ENCODE data around the gene DGKB. TPM values are rescaled to one million over a fixed set of nuclear protein-coding genes. Genes with fewer than 3 reads are reported as not detected.

The DGKB gene
- total and polyA plus RNA-seq, 7 experiments from 2014 or later: not detected

GRCh38 chr7:14818871-14819270 lies 83.7 kb downstream of the DGKB start:
- POLR2A ChIA-PET: no interaction called here
- H3K27me3 Mint-ChIP-seq: no peaks in the 10 kb centered on the region
- H3K9me3 ChIP-seq (ENCODE audit: control insufficient read depth in 2 of 3, low read length in 3 of 3): no peaks in the 10 kb centered on the region
- no peak overlapping the region for H3K4me3 ChIP-seq (ENCODE audit: low read length)
- peaks cover 0 to 11% (median 2%) of the 10 kb centered on the region in 11 donors for H3K9me3 Mint-ChIP-seq
- DNase-seq (no peak), ATAC-seq (no peak)
- H3K27ac Mint-ChIP-seq: no peak overlapping the region
- intact Hi-C loops (cut with micrococcal nuclease): no loop called here
- H3K4me3 Mint-ChIP-seq: no peak overlapping the region
- no peaks in the 10 kb centered on the region for H3K27me3 ChIP-seq (ENCODE audit: control insufficient read depth in 2 of 2, insufficient read depth in 2 of 2, low read length in 2 of 2)
- CTCF ChIA-PET: no interaction called here
- no peaks in the 10 kb centered on the region for H3K36me3 ChIP-seq (ENCODE audit: control insufficient read depth in 2 of 3, insufficient read depth in 3 of 3, low read length in 3 of 3)
- H3K4me1 ChIP-seq (ENCODE audit: control insufficient read depth in 2 of 2, insufficient read depth in 2 of 2, low read length in 2 of 2): no peaks in the 10 kb centered on the region
- H3K36me3 Mint-ChIP-seq: no peaks in the 10 kb centered on the region
- no peak overlapping the region for H3K27ac ChIP-seq (ENCODE audit: low read depth, low read length)
- no peaks in the 10 kb centered on the region for H3K4me1 Mint-ChIP-seq

DNA sequence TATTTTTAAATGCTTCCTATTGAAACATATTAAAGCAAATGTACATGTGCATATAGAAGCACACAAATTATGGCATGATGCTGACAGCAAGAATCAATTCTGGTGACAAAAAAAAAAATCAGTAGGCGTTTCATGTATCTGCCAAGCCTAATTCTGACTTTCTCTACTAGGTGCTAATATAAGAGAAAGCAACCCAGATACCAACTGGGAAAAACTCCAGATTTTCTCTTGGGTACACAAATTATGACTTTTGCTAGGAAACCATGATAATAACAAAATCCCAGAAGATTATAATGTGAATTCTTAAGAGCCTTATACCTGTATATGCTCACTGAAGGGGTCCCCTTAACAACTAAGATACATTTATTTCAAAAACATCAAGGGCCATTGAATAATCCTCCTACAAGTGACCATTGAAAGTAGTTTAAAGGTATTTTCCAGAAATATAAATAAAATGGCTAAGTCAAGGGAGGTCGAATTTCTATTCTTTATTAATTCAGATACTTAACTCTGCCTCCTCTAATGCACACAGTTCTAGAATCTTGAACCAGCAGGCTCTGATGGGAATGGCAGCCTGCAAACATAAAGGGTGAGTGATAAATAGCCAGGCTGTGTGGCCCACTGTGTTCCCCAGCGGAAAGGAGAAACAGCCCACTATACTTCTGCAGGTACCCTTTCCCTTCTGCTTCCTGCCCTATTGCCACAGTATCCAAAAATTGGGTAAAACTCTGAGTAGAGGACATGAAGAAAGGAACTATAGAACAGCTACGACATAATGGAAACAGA lies 84.5 kb downstream of the DGKB start:
- ATAC-seq: no peak
- POLR2A ChIA-PET: no interaction called here

GRCh38 chr7:14807507-14807906 lies 95.0 kb downstream of the DGKB start:
- peaks cover 0 to 8% (median 0%) of the 10 kb centered on the region in 11 donors for H3K9me3 Mint-ChIP-seq
- no peaks in the 10 kb centered on the region for H3K36me3 Mint-ChIP-seq
- H3K9me3 ChIP-seq (ENCODE audit: control insufficient read depth in 2 of 3, low read length in 3 of 3): no peaks in the 10 kb centered on the region
- no peak overlapping the region for H3K4me3 ChIP-seq (ENCODE audit: low read length)
- no peak overlapping the region for H3K27ac Mint-ChIP-seq
- ATAC-seq: no peak
- no peak for DNase-seq
- POLR2A ChIA-PET: no interaction called here
- H3K36me3 ChIP-seq (ENCODE audit: control insufficient read depth in 2 of 3, insufficient read depth in 3 of 3, low read length in 3 of 3): no peaks in the 10 kb centered on the region
- CTCF ChIA-PET: no interaction called here
- no peaks in the 10 kb centered on the region for H3K4me1 ChIP-seq (ENCODE audit: control insufficient read depth in 2 of 2, insufficient read depth in 2 of 2, low read length in 2 of 2)
- intact Hi-C loops (cut with micrococcal nuclease): no loop called here
- no peaks in the 10 kb centered on the region for H3K4me1 Mint-ChIP-seq
- no peaks in the 10 kb centered on the region for H3K27me3 ChIP-seq (ENCODE audit: control insufficient read depth in 2 of 2, insufficient read depth in 2 of 2, low read length in 2 of 2)
- no peaks in the 10 kb centered on the region for H3K27me3 Mint-ChIP-seq
- no peak overlapping the region for H3K4me3 Mint-ChIP-seq
- H3K27ac ChIP-seq (ENCODE audit: low read depth, low read length): no peak overlapping the region

More for the DNA sequence above, 84.5 kb downstream of the DGKB start:
- no peak overlapping the region for H3K4me3 Mint-ChIP-seq
- no peaks in the 10 kb centered on the region for H3K4me1 ChIP-seq (ENCODE audit: control insufficient read depth in 2 of 2, insufficient read depth in 2 of 2, low read length in 2 of 2)
- no peaks in the 10 kb centered on the region for H3K36me3 Mint-ChIP-seq
- H3K27me3 Mint-ChIP-seq: no peaks in the 10 kb centered on the region
- no peaks in the 10 kb centered on the region for H3K36me3 ChIP-seq (ENCODE audit: control insufficient read depth in 2 of 3, insufficient read depth in 3 of 3, low read length in 3 of 3)
- H3K4me1 Mint-ChIP-seq: no peaks in the 10 kb centered on the region
- H3K9me3 ChIP-seq (ENCODE audit: control insufficient read depth in 2 of 3, low read length in 3 of 3): no peaks in the 10 kb centered on the region
- H3K4me3 ChIP-seq (ENCODE audit: low read length): no peak overlapping the region
- peaks cover 0 to 12% (median 2%) of the 10 kb centered on the region in 11 donors for H3K9me3 Mint-ChIP-seq
- H3K27me3 ChIP-seq (ENCODE audit: control insufficient read depth in 2 of 2, insufficient read depth in 2 of 2, low read length in 2 of 2): no peaks in the 10 kb centered on the region
- H3K27ac ChIP-seq (ENCODE audit: low read depth, low read length): no peak overlapping the region
- intact Hi-C loops (cut with micrococcal nuclease): no loop called here
- DNase-seq: no peak
- no peak overlapping the region for H3K27ac Mint-ChIP-seq
- CTCF ChIA-PET: no interaction called here

DNA sequence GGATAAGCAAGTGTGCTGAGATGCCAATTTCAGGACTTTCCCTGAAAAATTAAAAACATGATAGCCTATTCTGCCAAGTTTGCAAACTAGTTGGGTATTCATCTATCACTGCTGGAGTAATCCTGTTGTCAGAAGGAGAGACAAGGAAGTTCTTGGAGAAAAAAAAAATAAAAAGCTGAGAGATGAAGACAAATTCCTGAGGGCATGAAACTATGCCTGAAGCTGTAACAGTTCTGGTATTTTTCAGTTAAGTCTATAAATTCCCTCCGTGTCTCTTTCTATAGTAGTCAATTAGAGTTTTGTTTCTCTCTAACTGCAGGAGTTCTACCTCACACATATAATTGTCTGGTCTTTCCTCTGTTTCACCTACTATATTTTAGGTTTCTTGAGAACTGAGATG lies 95.7 kb downstream of the DGKB start:
- CTCF ChIA-PET: no interaction called here

DNA sequence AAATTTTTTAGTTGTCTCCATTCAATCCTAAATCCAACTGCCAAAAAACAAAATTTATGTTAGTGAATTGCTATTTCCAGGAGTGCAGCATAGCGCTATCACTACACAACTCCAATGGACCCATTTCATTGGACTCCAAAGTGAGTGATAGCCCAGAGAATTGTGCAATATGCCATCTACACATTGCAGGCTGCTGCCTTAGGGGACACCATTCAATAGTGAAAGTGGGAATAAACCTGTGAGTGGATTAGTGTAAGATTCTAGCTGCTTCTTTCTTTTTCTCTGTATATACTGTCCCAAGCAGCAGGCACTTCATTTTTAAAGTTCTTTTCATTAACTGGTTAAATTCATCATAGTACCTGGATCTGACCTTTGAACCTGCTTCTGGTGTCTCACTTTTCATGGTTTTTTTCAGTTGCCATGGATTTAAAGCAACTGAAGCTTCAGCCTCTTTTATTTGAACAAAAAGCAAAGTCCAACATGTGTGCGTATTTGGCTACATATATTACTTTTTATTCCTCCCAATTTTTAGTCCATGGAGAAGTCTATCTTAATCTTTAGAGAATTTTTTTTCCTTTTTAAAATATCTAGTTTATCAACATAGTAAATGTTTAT lies 97.3 kb downstream of the DGKB start:
- DNase-seq (no peak), ATAC-seq (no peak)
- H3K36me3 ChIP-seq (ENCODE audit: control insufficient read depth in 2 of 3, insufficient read depth in 3 of 3, low read length in 3 of 3): no peaks in the 10 kb centered on the region
- Mint-ChIP-seq H3K9me3 (peaks cover 0 to 6% (median 0%) of the 10 kb centered on the region in 11 donors), H3K27me3 (no peaks in the 10 kb centered on the region), H3K27ac (no peak overlapping the region), H3K4me1 (no peaks in the 10 kb centered on the region), H3K36me3 (no peaks in the 10 kb centered on the region), H3K4me3 (no peak overlapping the region)
- H3K9me3 ChIP-seq (ENCODE audit: control insufficient read depth in 2 of 3, low read length in 3 of 3): no peaks in the 10 kb centered on the region
- H3K4me3 ChIP-seq (ENCODE audit: low read length): no peak overlapping the region
- ChIA-PET CTCF (no interaction called here), POLR2A (no interaction called here)
- no peaks in the 10 kb centered on the region for H3K4me1 ChIP-seq (ENCODE audit: control insufficient read depth in 2 of 2, insufficient read depth in 2 of 2, low read length in 2 of 2)
- H3K27ac ChIP-seq (ENCODE audit: low read depth, low read length): no peak overlapping the region
- H3K27me3 ChIP-seq (ENCODE audit: control insufficient read depth in 2 of 2, insufficient read depth in 2 of 2, low read length in 2 of 2): no peaks in the 10 kb centered on the region
- intact Hi-C loops (cut with micrococcal nuclease): no loop called here

More for the DNA sequence above, 95.7 kb downstream of the DGKB start:
- H3K36me3 ChIP-seq (ENCODE audit: control insufficient read depth in 2 of 3, insufficient read depth in 3 of 3, low read length in 3 of 3): no peaks in the 10 kb centered on the region
- Mint-ChIP-seq H3K4me3 (no peak overlapping the region), H3K9me3 (peaks cover 0 to 6% (median 0%) of the 10 kb centered on the region in 11 donors), H3K4me1 (no peaks in the 10 kb centered on the region), H3K36me3 (no peaks in the 10 kb centered on the region), H3K27me3 (no peaks in the 10 kb centered on the region), H3K27ac (no peak overlapping the region)
- DNase-seq: no peak
- H3K9me3 ChIP-seq (ENCODE audit: control insufficient read depth in 2 of 3, low read length in 3 of 3): no peaks in the 10 kb centered on the region
- no peak for ATAC-seq
- no peak overlapping the region for H3K27ac ChIP-seq (ENCODE audit: low read depth, low read length)
- POLR2A ChIA-PET: no interaction called here
- H3K4me1 ChIP-seq (ENCODE audit: control insufficient read depth in 2 of 2, insufficient read depth in 2 of 2, low read length in 2 of 2): no peaks in the 10 kb centered on the region
- H3K27me3 ChIP-seq (ENCODE audit: control insufficient read depth in 2 of 2, insufficient read depth in 2 of 2, low read length in 2 of 2): no peaks in the 10 kb centered on the region
- intact Hi-C loops (cut with micrococcal nuclease): no loop called here
- no peak overlapping the region for H3K4me3 ChIP-seq (ENCODE audit: low read length)

GRCh38 chr7:14800664-14801063 lies 101.9 kb downstream of the DGKB start:
- Histone ChIP-seq H3K27ac (ENCODE audit: low read depth, low read length) (no peak overlapping the region), H3K9me3 (ENCODE audit: control insufficient read depth in 2 of 3, low read length in 3 of 3) (no peaks in the 10 kb centered on the region), H3K4me1 (ENCODE audit: control insufficient read depth in 2 of 2, insufficient read depth in 2 of 2, low read length in 2 of 2) (no peaks in the 10 kb centered on the region), H3K4me3 (ENCODE audit: low read length) (no peak overlapping the region), H3K27me3 (ENCODE audit: control insufficient read depth in 2 of 2, insufficient read depth in 2 of 2, low read length in 2 of 2) (no peaks in the 10 kb centered on the region), H3K36me3 (ENCODE audit: control insufficient read depth in 2 of 3, insufficient read depth in 3 of 3, low read length in 3 of 3) (no peaks in the 10 kb centered on the region)
- DNase-seq (no peak), ATAC-seq (no peak)
- ChIA-PET POLR2A (no interaction called here), CTCF (no interaction called here)
- Mint-ChIP-seq H3K27ac (no peak overlapping the region), H3K36me3 (no peaks in the 10 kb centered on the region), H3K4me3 (no peak overlapping the region), H3K27me3 (no peaks in the 10 kb centered on the region), H3K4me1 (no peaks in the 10 kb centered on the region), H3K9me3 (peaks cover 0 to 13% (median 0%) of the 10 kb centered on the region in 11 donors)
- intact Hi-C loops (cut with micrococcal nuclease): no loop called here

DNA sequence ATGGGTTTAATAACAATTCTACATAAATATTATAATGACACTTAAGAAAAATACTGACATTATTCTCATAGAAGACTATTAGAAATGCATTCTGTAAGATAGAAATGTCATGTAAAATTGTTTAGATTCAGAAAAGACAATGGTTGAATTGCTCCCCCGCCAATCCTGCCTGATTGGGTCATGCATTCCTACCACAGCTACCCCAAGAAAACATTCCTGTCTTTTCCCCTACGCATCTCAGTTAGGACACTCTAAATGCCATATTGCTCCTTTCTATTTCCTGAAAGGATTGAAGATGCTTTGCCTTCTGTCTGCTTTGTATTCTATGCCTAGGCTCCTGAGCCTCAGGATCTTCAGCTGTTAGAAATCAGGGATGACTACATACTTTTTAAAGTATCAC lies 109.4 kb downstream of the DGKB start:
- H3K4me1 ChIP-seq (ENCODE audit: control insufficient read depth in 2 of 2, insufficient read depth in 2 of 2, low read length in 2 of 2): no peaks in the 10 kb centered on the region
- no peak overlapping the region for H3K4me3 ChIP-seq (ENCODE audit: low read length)
- DNase-seq: no peak
- no peaks in the 10 kb centered on the region for H3K9me3 ChIP-seq (ENCODE audit: control insufficient read depth in 2 of 3, low read length in 3 of 3)
- Mint-ChIP-seq H3K9me3 (peaks cover 0 to 10% (median 0%) of the 10 kb centered on the region in 11 donors), H3K4me3 (no peak overlapping the region), H3K27me3 (no peaks in the 10 kb centered on the region), H3K27ac (no peak overlapping the region), H3K4me1 (no peaks in the 10 kb centered on the region), H3K36me3 (no peaks in the 10 kb centered on the region)
- POLR2A ChIA-PET: no interaction called here
- no peaks in the 10 kb centered on the region for H3K36me3 ChIP-seq (ENCODE audit: control insufficient read depth in 2 of 3, insufficient read depth in 3 of 3, low read length in 3 of 3)
- intact Hi-C loops (cut with micrococcal nuclease): no loop called here
- H3K27me3 ChIP-seq (ENCODE audit: control insufficient read depth in 2 of 2, insufficient read depth in 2 of 2, low read length in 2 of 2): no peaks in the 10 kb centered on the region
- CTCF ChIA-PET: no interaction called here
- no peak for ATAC-seq
- H3K27ac ChIP-seq (ENCODE audit: low read depth, low read length): no peak overlapping the region

All from naive thymus-derived CD4-positive, alpha-beta T cell (primary cell).